K562 (cell line): ENCODE measurements around the gene SERTAD2. TPM values are rescaled to one million over a fixed set of nuclear protein-coding genes. Genes with fewer than 3 reads are reported as not detected.

Source experiments
- BACH1 ChIP-seq: fragments of 200-800 bp; sonication (Bioruptor generic); IDR thresholded peaks from 2 replicates; pipeline ENCODE4 v1.6.1; 2016; ENCODE audit warnings: missing genetic modification characterization, missing compliant biosample characterization
- CLOCK ChIP-seq: fragments of 250-450 bp; sonication (Bioruptor Pico); IDR thresholded peaks from 2 replicates; pipeline ENCODE4 v1.4.0; 2020; ENCODE audit warnings: mild to moderate bottlenecking, moderate library complexity, borderline replicate concordance
- CREBBP ChIP-seq: IDR thresholded peaks from one replicate; pipeline ENCODE4 v1.6.1; 2012; ENCODE audit warnings: low read depth, mild to moderate bottlenecking, control low read depth, inconsistent platforms, low read length
- CXXC5 ChIP-seq: fragments of 250-450 bp; sonication (Bioruptor Pico); IDR thresholded peaks from 2 replicates; pipeline ENCODE4 v1.8.0; 2022; ENCODE audit warnings: inconsistent platforms, mild to moderate bottlenecking, moderate library complexity
- EGR1 ChIP-seq: fragments of 450-650 bp; conservative IDR thresholded peaks from 2 replicates; pipeline ENCODE4 v1.6.1; 2017; ENCODE audit warnings: mild to moderate bottlenecking
- FOXA3 ChIP-seq, 2 experiments: fragments of 450-650 bp in 1 of 2; sonication (generic) in 1 of 2; formaldehyde crosslinking; IDR thresholded peaks in 1 of 2; conservative IDR thresholded peaks in 1 of 2; 2 replicates each; pipeline versions ENCODE4 v1.4.0 to v1.8.0; 2020 to 2022; ENCODE audit warnings: mild to moderate bottlenecking in 2 of 2, missing genetic modification reagents in 1 of 2
- MTA3 ChIP-seq: fragments of 450-650 bp; formaldehyde crosslinking; IDR thresholded peaks from 2 replicates; pipeline ENCODE4 v1.6.1; 2017; ENCODE audit warnings: mild to moderate bottlenecking, borderline replicate concordance
- NCOA4 ChIP-seq: fragments of 450-650 bp; IDR thresholded peaks from 2 replicates; pipeline ENCODE4 v1.6.1; 2018; ENCODE audit warnings: mild to moderate bottlenecking; ENCODE audit not compliant: partially characterized antibody
- PRPF4 ChIP-seq: fragments of 200-400 bp; formaldehyde crosslinking; IDR thresholded peaks from one replicate; pipeline ENCODE4 v1.6.1; 2017; ENCODE audit warnings: low read length, low read depth, mild to moderate bottlenecking; ENCODE audit not compliant: insufficient read depth, poor library complexity, severe bottlenecking
- SREBF2 ChIP-seq: sonication (generic); formaldehyde crosslinking; IDR thresholded peaks from 2 replicates; pipeline ENCODE4 v1.4.0; 2020; ENCODE audit warnings: mild to moderate bottlenecking, missing genetic modification reagents
- TAF7 ChIP-seq: fragments of 450-650 bp; IDR thresholded peaks from 2 replicates; pipeline ENCODE4 v1.6.1; 2016; ENCODE audit warnings: missing genetic modification characterization, missing compliant biosample characterization
- TBL1XR1 ChIP-seq, 2 experiments: IDR thresholded peaks; 2 replicates each; pipeline ENCODE4 v1.6.1; 2012; ENCODE audit warnings: improper control_type of control experiment in 2 of 2, low read length in 2 of 2, mild to moderate bottlenecking in 1 of 2
- TEAD1 ChIP-seq, 2 experiments: fragments of 450-650 bp in 1 of 2; sonication (generic) in 1 of 2; formaldehyde crosslinking; IDR thresholded peaks; 2 replicates each; pipeline versions ENCODE4 v1.4.0 to v1.8.0; 2020 to 2022; ENCODE audit warnings: mild to moderate bottlenecking in 2 of 2, missing genetic modification reagents in 1 of 2
- TRIM25 ChIP-seq: fragments of 450-650 bp; IDR thresholded peaks from 2 replicates; pipeline ENCODE4 v1.7.0; 2016; ENCODE audit warnings: borderline replicate concordance
- YY1 ChIP-seq, 3 experiments: IDR thresholded peaks; 2 replicates each; pipeline ENCODE4 v1.6.1; 2011; ENCODE audit warnings: low read length in 2 of 3, mild to moderate bottlenecking in 2 of 3, moderate library complexity in 2 of 3, borderline replicate concordance in 1 of 3, control low read depth in 1 of 3, low read depth in 1 of 3; ENCODE audit not compliant: insufficient read depth in 3 of 3, insufficient replicate concordance in 2 of 3, control insufficient read depth in 1 of 3, insufficient read length in 1 of 3; ENCODE audit errors: extremely low read depth in 1 of 3
- ZEB2 ChIP-seq: fragments of 450-650 bp; IDR thresholded peaks from 2 replicates; pipeline ENCODE4 v1.6.1; 2016
- ZNF121 ChIP-seq: sonication (generic); formaldehyde crosslinking; conservative IDR thresholded peaks from 2 replicates; pipeline ENCODE4 v1.8.0; 2022; ENCODE audit warnings: missing genetic modification reagents
- ZNF512 ChIP-seq: IDR thresholded peaks from 2 replicates; pipeline ENCODE4 v1.6.1; 2016; ENCODE audit warnings: missing genetic modification characterization, missing compliant biosample characterization
- polyA plus RNA-seq, 8 experiments: library from polyadenylated mRNA; depleted of rRNA in 4 of 8; stranded (reverse) in 5 of 8; unstranded in 3 of 8; fragments of >200 nt; fragmentation: Nextera tagmentation in 2 of 8; fragmentation: Illumina TruSeq in 1 of 8; extraction: Ambion mirVana in 2 of 8; extraction: Trizol in 1 of 8; gene quantifications; 2 replicates each; pipeline versions ENCODE4 v1.2.1 to v1.2.3, GENCODE V29; 2011 to 2014; ENCODE audit warnings: inconsistent platforms in 1 of 8, missing spikeins in 1 of 8
- total RNA-seq, 7 experiments: library from RNA; depleted of rRNA in 6 of 7; stranded (reverse); fragments of >200 nt in 6 of 7; fragmentation: Illumina TruSeq in 2 of 7; extraction: Trizol in 2 of 7; gene quantifications; 2 replicates each; pipeline versions ENCODE4 v1.2.1 to v1.2.3, GENCODE V29; 2011 to 2021; ENCODE audit warnings: low replicate concordance in 1 of 7
- TF ChIP-seq, protein P1 (sequence below): fragments of 450-650 bp; formaldehyde crosslinking; IDR thresholded peaks from 2 replicates; pipeline ENCODE4 v1.4.0; 2020; ENCODE audit warnings: mild to moderate bottlenecking, moderate library complexity

SERTAD2 gene
- total and polyA plus RNA-seq, 9 of the 15 experiments (the other 6 are each of a cell fraction or from before 2014, with no cell fraction given), result 3.0 to 12.5 (median 6.1) TPM

GRCh38 chr2:64654063-64654811 is 524 bp upstream of the SERTAD2 start (continued):
- TF ChIP-seq CREBBP (no peak), FOXA3 (CRISPR knock-in tag; conservative IDR thresholded peaks at IDR 0.05 in 1 of 2, IDR thresholded peaks at IDR 0.05 in 1 of 2) (peak in 1 of 2 experiments; percentile 28; a peak in 1 of 4 replicates), SREBF2 (CRISPR knock-in tag) (no peak), TBL1XR1 (IDR thresholded peaks at IDR 0.05; ENCODE audit: low read length in 2 of 2) (no peak), TAF7 (tag) (no peak), NCOA4 (no peak), ZNF121 (CRISPR knock-in tag) (no peak), ZEB2 (no peak), CLOCK (CRISPR knock-in tag) (no peak), EGR1 (no peak), TRIM25 (no peak), BACH1 (no peak), TEAD1 (CRISPR knock-in tag; IDR thresholded peaks at IDR 0.05) (peak; percentile 96 to 99), ZNF512 (tag) (no peak), CXXC5 (peak; percentile 78), MTA3 (no peak), PRPF4 (no peak), YY1 (IDR thresholded peaks at IDR 0.05; ENCODE audit: borderline replicate concordance in 1 of 3, control insufficient read depth in 1 of 3, extremely low read depth in 1 of 3, insufficient read depth in 3 of 3, insufficient read length in 1 of 3, insufficient replicate concordance in 2 of 3, low read depth in 1 of 3, low read length in 2 of 3) (peak in 1 of 3 experiments; percentile 84)
- TF ChIP-seq, protein P1, sequence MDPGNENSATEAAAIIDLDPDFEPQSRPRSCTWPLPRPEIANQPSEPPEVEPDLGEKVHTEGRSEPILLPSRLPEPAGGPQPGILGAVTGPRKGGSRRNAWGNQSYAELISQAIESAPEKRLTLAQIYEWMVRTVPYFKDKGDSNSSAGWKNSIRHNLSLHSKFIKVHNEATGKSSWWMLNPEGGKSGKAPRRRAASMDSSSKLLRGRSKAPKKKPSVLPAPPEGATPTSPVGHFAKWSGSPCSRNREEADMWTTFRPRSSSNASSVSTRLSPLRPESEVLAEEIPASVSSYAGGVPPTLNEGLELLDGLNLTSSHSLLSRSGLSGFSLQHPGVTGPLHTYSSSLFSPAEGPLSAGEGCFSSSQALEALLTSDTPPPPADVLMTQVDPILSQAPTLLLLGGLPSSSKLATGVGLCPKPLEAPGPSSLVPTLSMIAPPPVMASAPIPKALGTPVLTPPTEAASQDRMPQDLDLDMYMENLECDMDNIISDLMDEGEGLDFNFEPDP (CRISPR knock-in tag), result no peak
